Suprapubic skin (tissue), 4 donors: ENCODE measurements around the gene XIRP1.

ENCODE experiments used
- EP300 ChIP-seq: sonication (generic); formaldehyde crosslinking; IDR thresholded peaks from one replicate; pipeline ENCODE4 v1.6.1; 2017; ENCODE audit warnings: antibody characterized with exemption
- POLR2A ChIP-seq, 2 donors: fragments of 450-650 bp; IDR thresholded peaks; one replicate each; pipeline ENCODE4 v1.6.1; 2017; ENCODE audit warnings: antibody characterized with exemption in 2 of 2, mild to moderate bottlenecking in 2 of 2, moderate library complexity in 2 of 2
- POLR2AphosphoS5 ChIP-seq, 3 donors: sonication (generic); formaldehyde crosslinking; IDR thresholded peaks; one replicate each; pipeline ENCODE4 v1.6.1; 2017; ENCODE audit warnings: antibody characterized with exemption in 3 of 3
- TF ChIP-seq, protein P1 (sequence below), 2 donors: fragments of 200-600 bp in 1 of 2; fragments of 450-650 bp in 1 of 2; sonication (generic) in 1 of 2; IDR thresholded peaks; one replicate each; pipeline ENCODE4 v1.5.1; 2016 to 2019; ENCODE audit warnings: antibody characterized with exemption in 2 of 2, mild to moderate bottlenecking in 1 of 2, moderate library complexity in 1 of 2

DNA sequence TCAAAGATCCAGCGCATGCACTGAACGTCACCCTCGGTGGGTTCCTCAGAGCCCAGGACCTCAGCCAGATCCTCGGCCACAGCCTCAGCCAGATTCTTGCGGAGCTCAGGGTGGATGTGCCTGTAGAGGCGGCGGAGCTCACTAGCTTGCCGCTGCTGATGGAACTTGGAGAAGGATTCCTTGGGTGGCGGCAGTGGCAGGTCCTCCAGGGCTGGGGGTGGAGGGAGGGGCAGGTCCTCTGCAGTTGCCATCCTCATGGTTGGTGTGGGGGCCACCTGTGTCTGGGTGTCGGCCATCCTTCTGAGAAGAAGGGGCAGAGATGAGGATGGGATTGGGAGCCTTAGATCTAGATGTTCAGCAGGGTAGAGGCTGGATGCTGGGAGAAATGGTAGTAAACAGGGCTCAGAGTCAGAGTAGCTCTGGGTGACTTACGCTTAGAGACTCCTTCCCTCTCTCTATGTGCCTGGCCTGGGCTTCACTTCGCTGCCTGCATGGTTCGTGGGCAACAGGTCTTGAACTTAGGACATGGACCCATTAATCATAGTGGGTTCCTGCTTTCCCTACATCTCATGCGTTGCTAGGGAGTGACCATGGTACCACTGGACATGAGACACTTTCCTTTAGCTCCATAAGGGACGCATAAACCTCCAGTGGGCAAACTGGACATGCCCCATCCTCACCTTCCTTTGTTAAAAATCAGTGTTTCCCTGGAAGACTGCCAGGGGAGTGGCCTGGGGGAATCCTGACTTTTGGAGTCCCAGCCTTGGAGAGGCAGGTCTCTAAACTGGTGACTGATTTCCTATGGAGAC lies 3.0 kb downstream of the XIRP1 start:
- TF ChIP-seq POLR2AphosphoS5 (IDR thresholded peaks at IDR 0.05) = no peak
- TF ChIP-seq POLR2A (IDR thresholded peaks at IDR 0.05) = no peak
- TF ChIP-seq, protein P1, sequence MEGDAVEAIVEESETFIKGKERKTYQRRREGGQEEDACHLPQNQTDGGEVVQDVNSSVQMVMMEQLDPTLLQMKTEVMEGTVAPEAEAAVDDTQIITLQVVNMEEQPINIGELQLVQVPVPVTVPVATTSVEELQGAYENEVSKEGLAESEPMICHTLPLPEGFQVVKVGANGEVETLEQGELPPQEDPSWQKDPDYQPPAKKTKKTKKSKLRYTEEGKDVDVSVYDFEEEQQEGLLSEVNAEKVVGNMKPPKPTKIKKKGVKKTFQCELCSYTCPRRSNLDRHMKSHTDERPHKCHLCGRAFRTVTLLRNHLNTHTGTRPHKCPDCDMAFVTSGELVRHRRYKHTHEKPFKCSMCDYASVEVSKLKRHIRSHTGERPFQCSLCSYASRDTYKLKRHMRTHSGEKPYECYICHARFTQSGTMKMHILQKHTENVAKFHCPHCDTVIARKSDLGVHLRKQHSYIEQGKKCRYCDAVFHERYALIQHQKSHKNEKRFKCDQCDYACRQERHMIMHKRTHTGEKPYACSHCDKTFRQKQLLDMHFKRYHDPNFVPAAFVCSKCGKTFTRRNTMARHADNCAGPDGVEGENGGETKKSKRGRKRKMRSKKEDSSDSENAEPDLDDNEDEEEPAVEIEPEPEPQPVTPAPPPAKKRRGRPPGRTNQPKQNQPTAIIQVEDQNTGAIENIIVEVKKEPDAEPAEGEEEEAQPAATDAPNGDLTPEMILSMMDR (IDR thresholded peaks at IDR 0.05) = peak; percentile 46 to 73
- no peak for TF ChIP-seq EP300
